NT2/D1 (cell line): ENCODE results near the gene SELENOM.
"Not testable (repeated sequence)": the region's sequence is repeated elsewhere in the genome, so short reads cannot be mapped to it uniquely, and the experiment has no call there.

ENCODE experiments used
- DNase-seq: peaks from one replicate; pipeline ENCODE4 v3.0.0-alpha.2; 2011; ENCODE audit warnings: low read depth, low spot score
- H3K27me3 ChIP-seq: 2 replicates; pipeline ENCODE4 v1.6.0; 2011; ENCODE audit warnings: mild to moderate bottlenecking; ENCODE audit not compliant: insufficient read length, insufficient read depth
- H3K36me3 ChIP-seq: 2 replicates; pipeline ENCODE4 v1.6.1; 2011; ENCODE audit warnings: mild to moderate bottlenecking, low read length, mixed read lengths; ENCODE audit not compliant: insufficient read depth, insufficient read length
- H3K4me1 ChIP-seq: 2 replicates; pipeline ENCODE4 v1.5.1; 2011; ENCODE audit not compliant: insufficient read depth, insufficient read length
- H3K4me3 ChIP-seq: 2 replicates; pipeline ENCODE4 v1.5.1; 2011; ENCODE audit warnings: low read depth; ENCODE audit not compliant: insufficient read length
- H3K9ac ChIP-seq: 2 replicates; pipeline ENCODE4 v1.6.0; 2011; ENCODE audit warnings: low read depth; ENCODE audit not compliant: insufficient read length
- H3K9me3 ChIP-seq: 2 replicates; pipeline ENCODE4 v1.5.1; 2011; ENCODE audit warnings: mild to moderate bottlenecking, low read length; ENCODE audit not compliant: insufficient read depth
- SUZ12 ChIP-seq: IDR thresholded peaks from 2 replicates; pipeline ENCODE4 v1.6.1; 2011; ENCODE audit not compliant: insufficient read length, insufficient read depth; ENCODE audit errors: extremely low read depth
- YY1 ChIP-seq: IDR thresholded peaks from 2 replicates; pipeline ENCODE4 v1.6.1; 2011; ENCODE audit not compliant: insufficient read length, insufficient read depth
- ZNF274 ChIP-seq: IDR thresholded peaks from 2 replicates; pipeline ENCODE4 v1.6.1; 2011; ENCODE audit warnings: mild to moderate bottlenecking, low read depth, low read length

The SELENOM gene

GRCh38 chr22:31100762-31101525, 6.4 kb downstream of the SELENOM start:
- H3K27me3 ChIP-seq: no peaks in the 10 kb centered on the region
- no peak for TF ChIP-seq SUZ12
- no peak for TF ChIP-seq ZNF274
- no peak for TF ChIP-seq YY1
- H3K4me1 ChIP-seq: peaks cover 5% of the 10 kb centered on the region
- no peak overlapping the region for H3K4me3 ChIP-seq
- DNase-seq: no peak
- H3K36me3 ChIP-seq: peaks cover 77% of the 10 kb centered on the region
- no peaks in the 10 kb centered on the region for H3K9me3 ChIP-seq
- no peak overlapping the region for H3K9ac ChIP-seq

GRCh38 chr22:31099841-31100761, 7.3 kb downstream of the SELENOM start:
- peaks cover 2% of the 10 kb centered on the region for H3K4me1 ChIP-seq
- TF ChIP-seq SUZ12 (no peak), ZNF274 (no peak), YY1 (no peak)
- H3K36me3 ChIP-seq: peaks cover 78% of the 10 kb centered on the region
- H3K27me3 ChIP-seq: no peaks in the 10 kb centered on the region
- no peaks in the 10 kb centered on the region for H3K9me3 ChIP-seq
- no peak overlapping the region for H3K9ac ChIP-seq
- no peak for DNase-seq
- H3K4me3 ChIP-seq: no peak overlapping the region

- no peak for TF ChIP-seq ZNF274
- TF ChIP-seq YY1: no peak
- no peak for TF ChIP-seq SUZ12
Measured at GRCh38 chr22:31099386-31099785, 8.0 kb downstream of the SELENOM start.

GRCh38 chr22:31098632-31099110, 8.7 kb downstream of the SELENOM start:
- Histone ChIP-seq H3K27me3 (no peaks in the 10 kb centered on the region), H3K36me3 (peaks cover 74% of the 10 kb centered on the region), H3K4me3 (no peak overlapping the region), H3K9ac (no peak overlapping the region), H3K9me3 (no peaks in the 10 kb centered on the region), H3K4me1 (peaks cover 2% of the 10 kb centered on the region)
- TF ChIP-seq YY1: no peak
- no peak for TF ChIP-seq SUZ12
- TF ChIP-seq ZNF274: no peak
- DNase-seq: no peak

More at GRCh38 chr22:31099386-31099785, 8.0 kb downstream of the SELENOM start:
- Histone ChIP-seq H3K27me3 (no peaks in the 10 kb centered on the region), H3K4me1 (peaks cover 2% of the 10 kb centered on the region), H3K9ac (no peak overlapping the region), H3K9me3 (no peaks in the 10 kb centered on the region), H3K4me3 (no peak overlapping the region), H3K36me3 (peaks cover 77% of the 10 kb centered on the region)
- DNase-seq: no peak

GRCh38 chr22:31097941-31098631, 9.3 kb downstream of the SELENOM start:
- Histone ChIP-seq H3K9me3 (no peaks in the 10 kb centered on the region), H3K9ac (no peak overlapping the region), H3K4me3 (no peak overlapping the region)

GRCh38 chr22:31097539-31097938, 9.8 kb downstream of the SELENOM start:
- peaks cover 74% of the 10 kb centered on the region for H3K36me3 ChIP-seq
- not testable (repeated sequence) for DNase-seq, H3K4me1 ChIP-seq, H3K27me3 ChIP-seq, H3K9me3 ChIP-seq, H3K9ac ChIP-seq, H3K4me3 ChIP-seq

More at GRCh38 chr22:31097941-31098631, 9.3 kb downstream of the SELENOM start:
- Histone ChIP-seq H3K27me3 (no peaks in the 10 kb centered on the region), H3K4me1 (peaks cover 2% of the 10 kb centered on the region), H3K36me3 (peaks cover 73% of the 10 kb centered on the region)
- no peak for DNase-seq
- TF ChIP-seq ZNF274: no peak
- no peak for TF ChIP-seq SUZ12
- no peak for TF ChIP-seq YY1
